Fibroblast of pulmonary artery (primary cell): ENCODE measurements around the gene DNLZ.

Source experiments
- DNase-seq: peaks from one replicate; pipeline ENCODE4 v3.0.0-alpha.2; 2010; ENCODE audit warnings: low read depth
- H3K4me3 ChIP-seq: replicated peaks from 2 replicates; pipeline ENCODE4 v1.5.1; 2011; ENCODE audit warnings: low read depth, mild to moderate bottlenecking, control low read depth, low read length, moderate library complexity
- TF ChIP-seq, protein P1 (sequence below): IDR thresholded peaks from 2 replicates; pipeline ENCODE4 v1.5.1; 2011; ENCODE audit warnings: mild to moderate bottlenecking, control low read depth, low read length, inconsistent platforms; ENCODE audit errors: missing control alignments

DNLZ gene

GRCh38 chr9:136387217-136387616 is 23.7 kb upstream of the DNLZ start:
- H3K4me3 ChIP-seq = no peak overlapping the region
- TF ChIP-seq, protein P1, sequence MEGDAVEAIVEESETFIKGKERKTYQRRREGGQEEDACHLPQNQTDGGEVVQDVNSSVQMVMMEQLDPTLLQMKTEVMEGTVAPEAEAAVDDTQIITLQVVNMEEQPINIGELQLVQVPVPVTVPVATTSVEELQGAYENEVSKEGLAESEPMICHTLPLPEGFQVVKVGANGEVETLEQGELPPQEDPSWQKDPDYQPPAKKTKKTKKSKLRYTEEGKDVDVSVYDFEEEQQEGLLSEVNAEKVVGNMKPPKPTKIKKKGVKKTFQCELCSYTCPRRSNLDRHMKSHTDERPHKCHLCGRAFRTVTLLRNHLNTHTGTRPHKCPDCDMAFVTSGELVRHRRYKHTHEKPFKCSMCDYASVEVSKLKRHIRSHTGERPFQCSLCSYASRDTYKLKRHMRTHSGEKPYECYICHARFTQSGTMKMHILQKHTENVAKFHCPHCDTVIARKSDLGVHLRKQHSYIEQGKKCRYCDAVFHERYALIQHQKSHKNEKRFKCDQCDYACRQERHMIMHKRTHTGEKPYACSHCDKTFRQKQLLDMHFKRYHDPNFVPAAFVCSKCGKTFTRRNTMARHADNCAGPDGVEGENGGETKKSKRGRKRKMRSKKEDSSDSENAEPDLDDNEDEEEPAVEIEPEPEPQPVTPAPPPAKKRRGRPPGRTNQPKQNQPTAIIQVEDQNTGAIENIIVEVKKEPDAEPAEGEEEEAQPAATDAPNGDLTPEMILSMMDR = no peak
- no peak for DNase-seq

DNA sequence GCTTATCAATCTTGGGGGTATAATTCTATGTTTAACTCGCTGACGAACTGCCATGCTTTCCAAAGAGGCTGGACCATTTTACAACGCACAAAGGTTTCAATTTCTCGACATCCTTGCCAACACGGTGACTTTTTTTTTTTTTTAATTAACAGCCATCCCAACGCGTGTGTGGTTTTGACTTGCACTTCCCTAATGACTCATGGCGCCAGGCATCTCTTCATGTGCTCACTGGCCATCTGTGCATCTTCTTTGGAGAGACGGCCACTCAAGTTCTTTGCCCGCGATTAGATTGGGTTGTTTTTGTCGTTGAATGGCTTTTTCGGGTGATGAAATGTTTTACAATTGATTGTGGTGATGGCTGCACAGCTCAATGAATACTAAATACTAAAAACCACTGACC is 22.5 kb upstream of the DNLZ start:
- DNase-seq = no peak
- H3K4me3 ChIP-seq = no peak overlapping the region
- TF ChIP-seq, protein P1 = no peak

- no peak overlapping the region for H3K4me3 ChIP-seq
- TF ChIP-seq, protein P1 = no peak
- DNase-seq = no peak
Measured at GRCh38 chr9:136385015-136385414, 21.5 kb upstream of the DNLZ start.

GRCh38 chr9:136383436-136383835 is 19.9 kb upstream of the DNLZ start:
- no peak for DNase-seq
- no peak overlapping the region for H3K4me3 ChIP-seq
- TF ChIP-seq, protein P1 = no peak

GRCh38 chr9:136381966-136382513 is 18.5 kb upstream of the DNLZ start:
- no peak for DNase-seq
- H3K4me3 ChIP-seq = no peak overlapping the region
- TF ChIP-seq, protein P1 = no peak

DNA sequence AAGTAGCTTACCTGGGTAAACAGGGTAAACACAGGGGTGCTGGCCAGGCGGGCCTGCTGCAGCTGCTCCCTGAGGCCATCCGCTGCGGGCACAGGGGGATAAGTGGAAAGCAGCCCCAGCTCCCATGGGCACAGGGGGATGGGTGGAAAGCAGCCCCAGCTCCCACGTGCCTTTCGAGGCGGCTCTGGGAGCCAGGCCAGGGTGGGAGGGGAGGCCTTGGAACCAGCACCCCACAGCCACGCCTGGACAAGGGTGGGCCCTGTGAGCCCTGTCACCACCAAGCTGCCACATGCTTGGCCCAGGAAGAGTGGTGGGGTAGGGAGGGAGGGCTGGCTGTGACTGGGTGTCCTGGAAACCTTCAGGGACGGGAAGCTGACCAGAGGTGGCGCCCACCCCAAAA is 17.8 kb upstream of the DNLZ start:
- no peak for DNase-seq
- H3K4me3 ChIP-seq = no peak overlapping the region
- TF ChIP-seq, protein P1 = no peak

DNA sequence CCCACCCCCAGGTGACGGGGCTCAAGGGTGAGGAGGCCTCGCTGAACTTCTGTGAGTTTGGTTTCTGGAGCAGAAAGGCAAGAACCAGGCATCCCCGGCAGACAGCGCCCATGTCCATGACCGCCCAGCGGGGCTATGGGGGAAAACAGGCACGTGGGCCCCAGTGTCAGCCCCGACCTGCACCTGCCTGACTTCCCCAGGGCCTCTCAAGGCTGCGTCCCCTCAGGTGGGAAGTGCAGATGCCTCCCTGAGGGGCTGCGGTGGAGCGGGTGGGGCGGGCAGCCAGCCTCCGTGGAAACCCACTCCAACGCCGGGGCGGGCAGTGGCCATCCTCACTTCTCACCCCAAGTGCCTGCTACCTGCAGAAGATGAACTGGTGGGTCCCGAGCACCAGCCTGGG is 16.8 kb upstream of the DNLZ start:
- no peak for DNase-seq
- TF ChIP-seq, protein P1 = no peak
- H3K4me3 ChIP-seq = no peak overlapping the region
